Calu3 (cell line): Measurements from ENCODE around the gene PSMB7. TPM values are rescaled to one million over a fixed set of nuclear protein-coding genes. Genes with fewer than 3 reads are reported as not detected.

Experiments
- BruUV-seq: library from RNA; stranded (reverse); fragments of 400-500 nt; replicated peaks from 2 replicates; lab custom pipeline; 2021; lab: Mats Ljungman, UMichigan
- CTCF ChIA-PET: fragments of 300-600 bp; sonication (Branson Sonifier 250); formaldehyde crosslinking; loops from one replicate; lab custom pipeline; 2022; ENCODE audit warnings: antibody characterized with exemption; lab: Charles Lee
- DNase-seq: peaks from one replicate; pipeline ENCODE4 v3.0.0; 2022
- H3K27ac Mint-ChIP-seq: one replicate; pipeline ENCODE4 v1.8.0; 2022; ENCODE audit warnings: mixed read lengths; ENCODE audit not compliant: unreplicated experiment
- H3K27me3 Mint-ChIP-seq: one replicate; pipeline ENCODE4 v1.8.0; 2022; ENCODE audit warnings: mixed read lengths; ENCODE audit not compliant: unreplicated experiment
- H3K36me3 Mint-ChIP-seq: one replicate; pipeline ENCODE4 v1.8.0; 2022; ENCODE audit warnings: mild to moderate bottlenecking, moderate library complexity, mixed read lengths; ENCODE audit not compliant: insufficient read depth, unreplicated experiment
- H3K4me1 Mint-ChIP-seq: one replicate; pipeline ENCODE4 v1.8.0; 2022; ENCODE audit warnings: mild to moderate bottlenecking, low read depth, mixed read lengths; ENCODE audit not compliant: unreplicated experiment
- H3K4me3 Mint-ChIP-seq: one replicate; pipeline ENCODE4 v1.8.0; 2022; ENCODE audit warnings: mild to moderate bottlenecking, low read depth, moderate library complexity, mixed read lengths; ENCODE audit not compliant: unreplicated experiment
- H3K9me3 Mint-ChIP-seq: one replicate; pipeline ENCODE4 v1.8.0; 2022; ENCODE audit warnings: low read depth, mixed read lengths; ENCODE audit not compliant: unreplicated experiment
- intact Hi-C: fragments of 100-400 bp; cut with micrococcal nuclease; formaldehyde crosslinking; loops from one replicate; pipeline ENCODE4 v1.10.0; 2022; ENCODE audit not compliant: unreplicated experiment
- total RNA-seq: library from RNA; stranded (reverse); gene quantifications from 2 replicates; pipeline ENCODE4 v1.2.3, GENCODE V29; 2022
- TF ChIP-seq, protein P1 (sequence below): fragments of 200-600 bp; IDR thresholded peaks from one replicate; pipeline ENCODE4 v1.8.0; 2022; ENCODE audit warnings: antibody characterized with exemption; ENCODE audit not compliant: unreplicated experiment

PSMB7 gene
- total RNA-seq, 1 experiment from 2014 or later: 137 TPM

DNA sequence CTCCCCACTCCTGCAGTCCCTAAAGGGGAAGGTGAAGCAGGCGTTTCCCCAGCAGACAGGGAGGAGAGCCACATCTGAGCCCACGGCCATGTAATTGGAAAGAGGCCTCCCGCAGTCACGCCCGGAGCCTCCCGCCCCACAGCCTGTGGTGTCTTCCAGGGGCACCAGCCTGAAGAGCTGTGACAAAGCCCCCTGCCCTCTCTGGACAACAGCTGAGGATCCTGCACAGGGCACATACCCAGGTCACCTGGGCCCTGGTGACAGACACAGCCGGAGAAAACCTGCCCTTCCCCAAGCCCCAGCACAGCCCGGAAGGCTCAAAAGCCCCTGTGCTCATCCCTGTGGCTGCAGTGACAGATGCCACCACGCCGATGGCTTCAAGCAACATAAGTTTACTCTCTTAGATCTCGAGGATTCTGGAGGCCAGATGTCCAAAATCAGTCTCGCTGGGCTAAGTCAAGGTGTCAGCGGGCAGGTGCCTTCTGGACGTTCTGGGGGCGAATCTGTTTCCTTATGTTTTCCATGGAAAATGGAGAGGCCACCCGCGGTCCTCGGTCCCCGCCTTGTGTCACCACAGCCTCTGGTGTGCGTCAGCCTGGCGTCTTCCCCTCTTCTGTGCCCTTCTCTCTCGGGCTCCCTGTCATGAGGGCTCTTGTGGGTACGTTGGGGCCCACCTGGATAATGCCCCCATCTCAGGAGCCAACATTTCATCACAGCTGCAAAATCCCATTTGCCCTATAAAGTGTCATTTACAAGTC is 71.5 kb downstream of the PSMB7 start:
- Mint-ChIP-seq H3K36me3 (peaks cover 46% of the 10 kb centered on the region), H3K4me1 (no peaks in the 10 kb centered on the region), H3K27me3 (no peaks in the 10 kb centered on the region), H3K9me3 (no peaks in the 10 kb centered on the region), H3K27ac (no peak overlapping the region), H3K4me3 (no peak overlapping the region)
- DNase-seq: no peak
- CTCF ChIA-PET: no interaction called here
- intact Hi-C loops: no loop called here
- BruUV-seq: no TSS peak
- TF ChIP-seq, protein P1, sequence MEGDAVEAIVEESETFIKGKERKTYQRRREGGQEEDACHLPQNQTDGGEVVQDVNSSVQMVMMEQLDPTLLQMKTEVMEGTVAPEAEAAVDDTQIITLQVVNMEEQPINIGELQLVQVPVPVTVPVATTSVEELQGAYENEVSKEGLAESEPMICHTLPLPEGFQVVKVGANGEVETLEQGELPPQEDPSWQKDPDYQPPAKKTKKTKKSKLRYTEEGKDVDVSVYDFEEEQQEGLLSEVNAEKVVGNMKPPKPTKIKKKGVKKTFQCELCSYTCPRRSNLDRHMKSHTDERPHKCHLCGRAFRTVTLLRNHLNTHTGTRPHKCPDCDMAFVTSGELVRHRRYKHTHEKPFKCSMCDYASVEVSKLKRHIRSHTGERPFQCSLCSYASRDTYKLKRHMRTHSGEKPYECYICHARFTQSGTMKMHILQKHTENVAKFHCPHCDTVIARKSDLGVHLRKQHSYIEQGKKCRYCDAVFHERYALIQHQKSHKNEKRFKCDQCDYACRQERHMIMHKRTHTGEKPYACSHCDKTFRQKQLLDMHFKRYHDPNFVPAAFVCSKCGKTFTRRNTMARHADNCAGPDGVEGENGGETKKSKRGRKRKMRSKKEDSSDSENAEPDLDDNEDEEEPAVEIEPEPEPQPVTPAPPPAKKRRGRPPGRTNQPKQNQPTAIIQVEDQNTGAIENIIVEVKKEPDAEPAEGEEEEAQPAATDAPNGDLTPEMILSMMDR: no peak

DNA sequence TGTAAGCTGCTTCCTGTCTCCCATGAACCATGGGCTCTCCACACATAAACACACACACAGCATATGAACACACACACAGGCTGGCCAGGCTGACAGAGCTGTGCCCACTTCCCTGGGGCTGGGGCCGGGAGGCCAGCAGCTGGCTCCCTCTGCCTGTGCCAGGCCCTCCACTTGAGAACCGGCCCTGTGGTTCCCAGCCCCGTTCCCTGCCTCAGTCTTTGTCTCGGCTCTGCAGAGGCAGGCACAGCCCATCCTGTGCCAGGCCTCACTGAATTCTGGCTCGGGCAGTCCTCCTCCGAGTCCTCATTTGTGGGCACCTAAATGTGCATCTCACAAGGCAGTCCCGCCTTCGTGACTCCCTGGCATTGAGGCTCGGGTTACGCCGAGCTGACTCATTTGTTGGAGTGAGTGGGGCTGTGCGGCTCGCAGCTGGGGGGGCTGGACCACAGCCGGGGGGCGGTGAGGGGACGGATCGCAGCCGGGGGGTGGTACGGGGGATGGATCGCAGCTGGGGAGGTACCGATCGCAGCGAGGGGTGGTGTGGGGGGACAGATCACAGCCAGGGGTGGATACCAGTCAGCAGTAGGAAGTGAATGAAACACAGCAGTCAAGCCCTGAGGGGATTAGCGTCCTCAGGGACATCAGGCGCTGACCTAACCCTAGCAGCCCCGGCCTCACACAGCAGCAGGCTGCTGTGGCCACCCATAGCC is 72.3 kb downstream of the PSMB7 start:
- DNase-seq: no peak
- Mint-ChIP-seq H3K9me3 (no peaks in the 10 kb centered on the region), H3K36me3 (peaks cover 46% of the 10 kb centered on the region), H3K4me3 (no peak overlapping the region), H3K4me1 (no peaks in the 10 kb centered on the region), H3K27ac (no peak overlapping the region), H3K27me3 (no peaks in the 10 kb centered on the region)
- TF ChIP-seq, protein P1: no peak
- no TSS peak for BruUV-seq
- CTCF ChIA-PET: no interaction called here
- intact Hi-C loops: no loop called here

DNA sequence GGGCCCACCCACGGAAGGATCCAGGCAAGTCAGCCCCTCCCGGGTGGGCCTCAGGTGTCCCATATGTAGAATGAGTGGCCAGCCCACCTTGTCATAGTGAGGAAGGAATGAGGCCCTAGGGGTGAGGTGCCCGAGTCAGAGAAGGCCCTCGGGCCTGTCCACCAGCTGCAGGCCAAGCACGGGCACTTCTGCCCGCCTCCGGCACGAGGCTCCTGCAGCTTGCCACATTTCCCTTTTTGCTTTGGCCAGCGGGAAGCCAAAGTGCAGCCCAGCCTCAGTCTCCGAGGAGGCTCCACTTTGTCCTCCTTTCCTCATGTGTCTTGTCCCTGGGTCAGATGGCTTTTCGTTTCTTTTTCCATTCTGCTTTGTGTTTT is 72.9 kb downstream of the PSMB7 start:
- Mint-ChIP-seq H3K36me3 (peaks cover 44% of the 10 kb centered on the region), H3K4me3 (no peak overlapping the region), H3K4me1 (no peaks in the 10 kb centered on the region), H3K27me3 (no peaks in the 10 kb centered on the region), H3K27ac (no peak overlapping the region), H3K9me3 (no peaks in the 10 kb centered on the region)
- CTCF ChIA-PET: no interaction called here
- no TSS peak for BruUV-seq
- intact Hi-C loops: no loop called here
- DNase-seq: no peak
- TF ChIP-seq, protein P1: no peak

DNA sequence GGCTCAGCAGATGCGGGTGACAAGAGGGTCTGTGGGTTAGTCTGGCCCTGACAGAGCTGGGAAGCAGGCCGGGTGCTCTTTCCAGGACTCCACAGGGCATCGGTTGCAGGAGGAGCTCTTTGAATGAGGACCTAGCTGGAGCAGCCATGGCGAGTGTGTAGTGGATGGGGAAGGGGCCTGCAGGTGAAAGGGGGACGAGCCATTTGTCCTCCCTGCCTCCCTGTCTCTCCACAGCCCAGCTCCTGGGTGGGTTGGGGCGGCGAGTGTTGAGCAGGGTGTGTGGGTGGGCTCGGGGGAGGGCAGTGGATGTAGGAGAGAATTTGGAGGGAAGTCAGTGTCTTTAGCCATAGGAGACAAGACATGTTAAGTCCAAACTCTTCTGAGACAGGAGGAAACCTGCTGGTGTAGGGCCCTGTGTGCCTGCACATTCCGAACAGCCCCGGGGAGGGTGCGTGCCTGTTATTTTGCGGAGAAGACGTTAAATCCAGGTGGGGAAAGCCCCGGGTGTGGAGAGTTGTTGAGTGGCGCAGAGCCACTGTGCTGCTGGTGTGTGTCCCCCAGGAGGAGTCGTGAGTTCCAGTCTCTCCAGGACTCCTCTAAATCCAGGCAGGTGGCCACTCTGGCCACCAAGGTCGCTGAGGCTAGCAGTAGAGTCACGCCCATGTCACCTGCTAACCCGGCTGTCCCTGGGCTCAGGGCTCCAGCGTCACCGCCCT is 73.6 kb downstream of the PSMB7 start:
- Mint-ChIP-seq H3K9me3 (no peaks in the 10 kb centered on the region), H3K4me3 (no peak overlapping the region), H3K36me3 (peaks cover 42% of the 10 kb centered on the region), H3K27me3 (no peaks in the 10 kb centered on the region), H3K27ac (no peak overlapping the region), H3K4me1 (no peaks in the 10 kb centered on the region)
- CTCF ChIA-PET: interaction anchor here (0.6 kb wide), 1 partner anchor 16 kb away, joined by 5 read pairs; no protein-coding TSS in a partner anchor
- BruUV-seq: no TSS peak
- no peak for DNase-seq
- intact Hi-C loops: no loop called here
- TF ChIP-seq, protein P1: no peak
